Measurements from ENCODE around the gene GBGT1.

- TF ChIP-seq CTCF (IDR thresholded peaks at IDR 0.05) (no peak), FOXK1 (CRISPR knock-in tag; IDR thresholded peaks at IDR 0.05) (no peak), ZNF416 (CRISPR knock-in tag; IDR thresholded peaks at IDR 0.05) (no peak), ATF2 (CRISPR knock-in tag; IDR thresholded peaks at IDR 0.05; ENCODE audit: borderline replicate concordance, low read depth) (no peak)
Measured at GRCh38 chr9:133205996-133206931, 42.5 kb upstream of the GBGT1 start.

All from WTC11 (cell line).